ENCODE data around the gene RPS6KA1. TPM values are rescaled to one million over a fixed set of nuclear protein-coding genes. Genes with fewer than 3 reads are reported as not detected.

Gene RPS6KA1
- total RNA-seq, 2 donors from 2014 or later = 41.3 TPM

DNA sequence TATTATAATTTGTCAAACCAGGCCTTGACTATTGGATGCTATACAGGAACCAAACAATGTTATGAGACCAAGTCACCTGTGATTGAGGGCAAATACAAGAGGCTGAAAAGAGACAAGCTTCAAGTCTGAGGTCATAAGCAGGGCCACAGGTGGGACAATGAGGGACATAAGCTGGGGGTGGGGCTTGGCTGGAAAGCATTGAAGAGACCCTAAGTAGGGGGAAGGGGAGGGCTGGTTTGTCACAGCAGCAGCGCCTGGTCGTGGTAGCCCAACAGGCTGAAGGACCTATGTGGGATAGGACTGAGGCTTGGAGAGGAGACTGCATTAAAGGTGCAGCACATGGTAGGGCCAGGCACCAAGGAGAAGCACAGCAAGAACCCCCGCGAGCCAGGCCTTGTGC lies 39.4 kb upstream of the RPS6KA1 start:
- Histone ChIP-seq H3K4me3 (ENCODE audit: low read length) (no peak overlapping the region), H3K27ac (ENCODE audit: low read depth, low read length) (no peak overlapping the region), H3K9me3 (ENCODE audit: control insufficient read depth, low read length) (no peaks in the 10 kb centered on the region), H3K9ac (ENCODE audit: extremely low read depth, low read length, poor library complexity, severe bottlenecking) (no peak overlapping the region), H3K27me3 (ENCODE audit: control insufficient read depth, insufficient read depth, low read length, poor library complexity, severe bottlenecking) (no peaks in the 10 kb centered on the region), H3K4me1 (ENCODE audit: control insufficient read depth, insufficient read depth, low read length) (no peaks in the 10 kb centered on the region), H3K36me3 (ENCODE audit: control insufficient read depth, insufficient read depth, low read length) (no peaks in the 10 kb centered on the region)
- Mint-ChIP-seq H3K4me1 (no peaks in the 10 kb centered on the region), H3K27ac (no peak overlapping the region), H3K9me3 (no peaks in the 10 kb centered on the region), H3K36me3 (ENCODE audit: low read depth) (no peaks in the 10 kb centered on the region), H3K27me3 (ENCODE audit: insufficient read depth) (peaks cover 4% of the 10 kb centered on the region), H3K4me3 (no peak overlapping the region)
- 92 to 97% methylated on average over 4 of the region's 4 CpGs for WGBS, 2 experiments (ENCODE audit: insufficient coverage in 1 of 2, insufficient read length in 1 of 2)
- TF ChIP-seq, protein P1, sequence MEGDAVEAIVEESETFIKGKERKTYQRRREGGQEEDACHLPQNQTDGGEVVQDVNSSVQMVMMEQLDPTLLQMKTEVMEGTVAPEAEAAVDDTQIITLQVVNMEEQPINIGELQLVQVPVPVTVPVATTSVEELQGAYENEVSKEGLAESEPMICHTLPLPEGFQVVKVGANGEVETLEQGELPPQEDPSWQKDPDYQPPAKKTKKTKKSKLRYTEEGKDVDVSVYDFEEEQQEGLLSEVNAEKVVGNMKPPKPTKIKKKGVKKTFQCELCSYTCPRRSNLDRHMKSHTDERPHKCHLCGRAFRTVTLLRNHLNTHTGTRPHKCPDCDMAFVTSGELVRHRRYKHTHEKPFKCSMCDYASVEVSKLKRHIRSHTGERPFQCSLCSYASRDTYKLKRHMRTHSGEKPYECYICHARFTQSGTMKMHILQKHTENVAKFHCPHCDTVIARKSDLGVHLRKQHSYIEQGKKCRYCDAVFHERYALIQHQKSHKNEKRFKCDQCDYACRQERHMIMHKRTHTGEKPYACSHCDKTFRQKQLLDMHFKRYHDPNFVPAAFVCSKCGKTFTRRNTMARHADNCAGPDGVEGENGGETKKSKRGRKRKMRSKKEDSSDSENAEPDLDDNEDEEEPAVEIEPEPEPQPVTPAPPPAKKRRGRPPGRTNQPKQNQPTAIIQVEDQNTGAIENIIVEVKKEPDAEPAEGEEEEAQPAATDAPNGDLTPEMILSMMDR (conservative IDR thresholded peaks at IDR 0.05) = no peak
- DNase-seq = peak; percentile 50

- Mint-ChIP-seq H3K4me1 (no peaks in the 10 kb centered on the region), H3K4me3 (no peak overlapping the region), H3K36me3 (ENCODE audit: low read depth) (no peaks in the 10 kb centered on the region), H3K27ac (no peak overlapping the region), H3K9me3 (no peaks in the 10 kb centered on the region), H3K27me3 (ENCODE audit: insufficient read depth) (peaks cover 4% of the 10 kb centered on the region)
- WGBS, 2 experiments (ENCODE audit: insufficient coverage in 1 of 2, insufficient read length in 1 of 2) = 100% methylated on average over 1 to 2 of the region's 3 CpGs
- DNase-seq = no peak
- no peaks in the 10 kb centered on the region for H3K4me1 ChIP-seq (ENCODE audit: control insufficient read depth, insufficient read depth, low read length)
- H3K9me3 ChIP-seq (ENCODE audit: control insufficient read depth, low read length) = no peaks in the 10 kb centered on the region
- H3K4me3 ChIP-seq (ENCODE audit: low read length) = no peak overlapping the region
- no peak overlapping the region for H3K9ac ChIP-seq (ENCODE audit: extremely low read depth, low read length, poor library complexity, severe bottlenecking)
- TF ChIP-seq, protein P1 (conservative IDR thresholded peaks at IDR 0.05) = no peak
- H3K27ac ChIP-seq (ENCODE audit: low read depth, low read length) = no peak overlapping the region
- H3K36me3 ChIP-seq (ENCODE audit: control insufficient read depth, insufficient read depth, low read length) = no peaks in the 10 kb centered on the region
- no peaks in the 10 kb centered on the region for H3K27me3 ChIP-seq (ENCODE audit: control insufficient read depth, insufficient read depth, low read length, poor library complexity, severe bottlenecking)
Measured at GRCh38 chr1:26493267-26493666, 36.3 kb upstream of the RPS6KA1 start.

DNA sequence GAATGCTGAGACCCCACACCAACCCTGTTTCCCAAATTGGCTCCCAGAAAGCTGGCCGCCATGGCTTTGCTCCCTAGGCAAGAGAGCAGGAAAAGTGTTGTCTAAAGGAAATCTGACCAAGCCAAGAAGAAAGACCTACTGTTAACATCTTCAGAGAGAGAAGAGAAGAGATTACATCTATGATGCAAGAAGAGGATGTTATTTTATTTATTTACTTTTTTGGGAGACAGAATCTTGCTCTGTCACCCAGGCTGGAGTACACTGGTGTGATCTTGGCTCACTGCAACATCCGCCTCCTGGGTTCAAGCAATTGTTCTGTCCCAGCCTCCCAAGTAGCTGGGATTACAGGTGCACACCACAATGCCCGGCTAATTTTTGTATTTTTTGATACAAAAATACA lies 35.6 kb upstream of the RPS6KA1 start:
- no peaks in the 10 kb centered on the region for H3K36me3 ChIP-seq (ENCODE audit: control insufficient read depth, insufficient read depth, low read length)
- no peak overlapping the region for H3K27ac ChIP-seq (ENCODE audit: low read depth, low read length)
- H3K27me3 ChIP-seq (ENCODE audit: control insufficient read depth, insufficient read depth, low read length, poor library complexity, severe bottlenecking) = no peaks in the 10 kb centered on the region
- Mint-ChIP-seq H3K27ac (no peak overlapping the region), H3K9me3 (no peaks in the 10 kb centered on the region), H3K4me3 (no peak overlapping the region), H3K36me3 (ENCODE audit: low read depth) (no peaks in the 10 kb centered on the region), H3K27me3 (ENCODE audit: insufficient read depth) (peaks cover 4% of the 10 kb centered on the region), H3K4me1 (no peaks in the 10 kb centered on the region)
- no peak overlapping the region for H3K4me3 ChIP-seq (ENCODE audit: low read length)
- TF ChIP-seq, protein P1 (conservative IDR thresholded peaks at IDR 0.05) = no peak
- H3K4me1 ChIP-seq (ENCODE audit: control insufficient read depth, insufficient read depth, low read length) = no peaks in the 10 kb centered on the region
- H3K9ac ChIP-seq (ENCODE audit: extremely low read depth, low read length, poor library complexity, severe bottlenecking) = no peak overlapping the region
- no peaks in the 10 kb centered on the region for H3K9me3 ChIP-seq (ENCODE audit: control insufficient read depth, low read length)
- no peak for DNase-seq
- 90 to 92% methylated on average over 2 to 3 of the region's 3 CpGs for WGBS, 2 experiments (ENCODE audit: insufficient coverage in 1 of 2, insufficient read length in 1 of 2)

Data from endodermal cell (in vitro differentiated cells).